ENCODE data around the gene DDX27. TPM values are rescaled to one million over a fixed set of nuclear protein-coding genes. Genes with fewer than 3 reads are reported as not detected.

DDX27 gene
- total and polyA plus RNA-seq, 2 of the 8 experiments (the other 6 are each of a cell fraction or from before 2014, with no cell fraction given), result 42.7 to 51.0 TPM

DNA sequence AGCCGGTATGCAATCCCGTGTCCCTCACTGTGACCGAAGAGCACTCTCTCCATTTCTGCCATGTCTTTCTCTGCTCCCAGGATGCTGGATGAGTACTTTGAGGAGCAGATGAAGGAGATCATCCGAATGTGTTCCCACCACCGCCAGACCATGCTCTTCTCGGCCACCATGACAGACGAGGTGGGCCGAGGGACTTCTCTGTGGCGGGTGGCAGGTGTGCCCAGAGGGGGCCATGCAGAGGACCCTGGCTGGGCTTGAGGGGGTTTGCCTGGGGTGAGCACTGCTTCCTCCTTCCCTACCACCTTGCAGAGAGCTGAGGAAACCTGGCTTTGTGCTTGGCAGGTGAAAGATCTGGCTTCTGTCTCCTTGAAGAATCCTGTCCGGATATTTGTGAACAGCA, 14.0 kb downstream of the DDX27 start (continued):
- no peak for TF ChIP-seq FOSL1 (IDR thresholded peaks at IDR 0.05; ENCODE audit: insufficient read depth, low read depth, low read length)
- no peak for TF ChIP-seq POLR2A (IDR thresholded peaks at IDR 0.05; ENCODE audit: control extremely low read depth in 1 of 2, low read depth in 2 of 2, low read length in 2 of 2)
- TF ChIP-seq KDM4A (IDR thresholded peaks at IDR 0.05; ENCODE audit: low read depth, low read length, severe bottlenecking), result no peak

All from H1 (cell line).